K562 (cell line): ENCODE data around the gene TTC21A. TPM values are rescaled to one million over a fixed set of nuclear protein-coding genes. Genes with fewer than 3 reads are reported as not detected.

Experiments used
- ATAC-seq: fragments of 200-7000 bp; cut with Tn5 transposase; 3 replicates; pipeline ENCODE4 v1.9.1; 2020; ENCODE audit warnings: moderate library complexity
- BruUV-seq: library from RNA; stranded (reverse); fragments of 400-500 nt; replicated peaks from 2 replicates; lab custom pipeline; 2021; lab: Mats Ljungman, UMichigan
- CTCF ChIA-PET: fragments of 300-600 bp; formaldehyde crosslinking; extraction: SDS; loops from one replicate; lab custom pipeline; 2021; ENCODE audit warnings: low intra/inter-chr PET ratio; lab: Yijun Ruan, JAX
- POLR2A ChIA-PET: fragments of 300-600, 350-650 bp; sonication (Branson Sonifier 250); formaldehyde crosslinking; extraction: SDS; loops from one replicate; lab custom pipeline; 2021; ENCODE audit warnings: antibody characterized with exemption, inconsistent platforms; lab: Yijun Ruan, JAX
- DNase-seq, 4 experiments: peaks; one replicate each; pipeline versions ENCODE4 v3.0.0 to v3.0.0-alpha.2; 2011 to 2018; ENCODE audit warnings: low spot score in 3 of 4, mixed read lengths in 3 of 4; ENCODE audit errors: extremely low read depth in 1 of 4
- FAIRE-seq: peaks from 2 replicates; lab custom pipeline; 2011; peaks lifted over from hg19 to GRCh38; lab: Jason Lieb, UNC
- H2AFZ ChIP-seq: 2 replicates; pipeline ENCODE4 v1.6.0; 2011; ENCODE audit warnings: low read depth, low read length, control low read depth, inconsistent platforms
- H3K27ac ChIP-seq: fragments of 200-600 bp; 3 replicates; pipeline ENCODE4 v1.8.0; 2011; ENCODE audit warnings: low read depth, mild to moderate bottlenecking, control low read depth, inconsistent platforms, low read length, moderate library complexity, mixed read lengths; ENCODE audit errors: extremely low read depth
- H3K27me3 ChIP-seq, 2 experiments: fragments of 300-600 bp in 1 of 2; 2 replicates in 1 of 2; 3 replicates in 1 of 2; pipeline versions ENCODE4 v1.6.0 to v1.8.0; 2011; ENCODE audit warnings: inconsistent platforms in 2 of 2, low read length in 2 of 2, mild to moderate bottlenecking in 1 of 2, mixed read lengths in 1 of 2, moderate library complexity in 1 of 2; ENCODE audit not compliant: control insufficient read depth in 2 of 2, insufficient read depth in 2 of 2
- H3K36me3 ChIP-seq: fragments of 300-600 bp; 3 replicates; pipeline ENCODE4 v1.8.0; 2011; ENCODE audit warnings: mild to moderate bottlenecking, low read length, inconsistent platforms; ENCODE audit not compliant: control insufficient read depth, insufficient read depth
- H3K4me1 ChIP-seq, 2 experiments: fragments of 200-600 bp in 1 of 2; replicated peaks in 1 of 2; 2 replicates in 1 of 2; 3 replicates in 1 of 2; pipeline versions ENCODE4 v1.5.1 to v1.8.0; 2011; ENCODE audit warnings: inconsistent platforms in 2 of 2, low read length in 2 of 2, mild to moderate bottlenecking in 1 of 2, mixed read lengths in 1 of 2, moderate library complexity in 1 of 2; ENCODE audit not compliant: control insufficient read depth in 2 of 2, insufficient read depth in 2 of 2
- H3K4me2 ChIP-seq: 2 replicates; pipeline ENCODE4 v1.6.1; 2011; ENCODE audit warnings: low read length, control low read depth, inconsistent platforms, mixed read lengths; ENCODE audit not compliant: insufficient read depth
- H3K4me3 ChIP-seq: fragments of 200-600 bp; sonication (generic), shearing (Covaris generic); 2 replicates; pipeline ENCODE4 v1.5.1; 2016; ENCODE audit warnings: control low read depth, inconsistent platforms
- H3K79me2 ChIP-seq: fragments of 200-600 bp; 3 replicates; pipeline ENCODE4 v1.8.0; 2011; ENCODE audit warnings: low read length, inconsistent platforms; ENCODE audit not compliant: control insufficient read depth, insufficient read depth
- H3K9ac ChIP-seq, 2 experiments: 2 replicates each; pipeline versions ENCODE4 v1.6.0 to v1.6.1; 2011; ENCODE audit warnings: low read depth in 2 of 2, low read length in 2 of 2, control low read depth in 1 of 2, inconsistent platforms in 1 of 2, mild to moderate bottlenecking in 1 of 2, mixed read lengths in 1 of 2; ENCODE audit not compliant: insufficient read depth in 1 of 2
- H3K9me1 ChIP-seq: one replicate; pipeline ENCODE4 v1.6.0; 2011; ENCODE audit warnings: inconsistent platforms, mild to moderate bottlenecking, low read length, moderate library complexity; ENCODE audit not compliant: control insufficient read depth, insufficient read depth
- H3K9me3 ChIP-seq: replicated peaks from 2 replicates; pipeline ENCODE4 v1.5.1; 2011; ENCODE audit warnings: low read depth, low read length, inconsistent platforms; ENCODE audit not compliant: control insufficient read depth, insufficient read depth
- H4K20me1 ChIP-seq: replicated peaks from 2 replicates; pipeline ENCODE4 v1.6.1; 2011; ENCODE audit warnings: low read length, inconsistent platforms, mixed read lengths; ENCODE audit not compliant: control insufficient read depth, insufficient read depth
- GABPA ChIP-seq: fragments of 200-800 bp; sonication (Bioruptor generic); conservative IDR thresholded peaks from 2 replicates; pipeline ENCODE4 v1.6.1; 2016; ENCODE audit warnings: low read depth, missing genetic modification characterization, missing compliant biosample characterization
- MTA2 ChIP-seq: fragments of 450-650 bp; IDR thresholded peaks from 2 replicates; pipeline ENCODE4 v1.6.1; 2016; ENCODE audit warnings: low read depth
- NCOR1 ChIP-seq: fragments of 450-650 bp; IDR thresholded peaks from 2 replicates; pipeline ENCODE4 v1.6.1; 2016; ENCODE audit warnings: mild to moderate bottlenecking, moderate library complexity
- RBM39 ChIP-seq: fragments of 200-400 bp; formaldehyde crosslinking; optimal IDR thresholded peaks from 2 replicates; pipeline ENCODE3; 2018; ENCODE audit warnings: low read depth, low read length
- WGBS: fragments of 100-300 bp; shearing (Covaris generic); methylation state at CpG from one replicate; pipeline ENCODE4 v1.1.6; 2016; ENCODE audit warnings: low coverage, mixed read lengths; ENCODE audit not compliant: insufficient coverage; ENCODE audit errors: missing lambda C conversion rate; 5-methylcytosine and 5-hydroxymethylcytosine counted together
- in situ Hi-C: fragments of 300-500 bp; cut with MboI; formaldehyde crosslinking; loops from 4 replicates; pipeline ENCODE4 v1.15.0; 2018; ENCODE audit warnings: inconsistent platforms, mixed read lengths
- intact Hi-C: fragments of 100-400 bp; cut with micrococcal nuclease; formaldehyde crosslinking; loops from 2 replicates; pipeline ENCODE4 v1.14.2; 2022
- polyA plus RNA-seq, 8 experiments: library from polyadenylated mRNA; depleted of rRNA in 4 of 8; stranded (reverse) in 5 of 8; unstranded in 3 of 8; fragments of >200 nt; fragmentation: Nextera tagmentation in 2 of 8; fragmentation: Illumina TruSeq in 1 of 8; extraction: Ambion mirVana in 2 of 8; extraction: Trizol in 1 of 8; gene quantifications; 2 replicates each; pipeline versions ENCODE4 v1.2.1 to v1.2.3, GENCODE V29; 2011 to 2014; ENCODE audit warnings: inconsistent platforms in 1 of 8, missing spikeins in 1 of 8
- total RNA-seq, 7 experiments: library from RNA; depleted of rRNA in 6 of 7; stranded (reverse); fragments of >200 nt in 6 of 7; fragmentation: Illumina TruSeq in 2 of 7; extraction: Trizol in 2 of 7; gene quantifications; 2 replicates each; pipeline versions ENCODE4 v1.2.1 to v1.2.3, GENCODE V29; 2011 to 2021; ENCODE audit warnings: low replicate concordance in 1 of 7
- TF ChIP-seq, protein P1 (sequence below): fragments of 200-600 bp; sonication (generic); IDR thresholded peaks from one replicate; pipeline ENCODE4 v1.6.1; 2012; ENCODE audit warnings: mild to moderate bottlenecking, low read depth, low read length, inconsistent platforms

TTC21A gene
- total and polyA plus RNA-seq, 9 of the 15 experiments (the other 6 are each of a cell fraction or from before 2014, with no cell fraction given): 0.22 to 1.4 (median 0.70) TPM

GRCh38 chr3:39115870-39116269 lies 8.4 kb downstream of the TTC21A start:
- Histone ChIP-seq H4K20me1 (no peaks in the 10 kb centered on the region), H3K79me2 (no peaks in the 10 kb centered on the region), H3K4me3 (no peak overlapping the region), H3K9me1 (no peaks in the 10 kb centered on the region)
- POLR2A ChIA-PET: interaction anchor here (1.0 to 2.6 kb wide), 4 partner anchors 8 to 39 kb away, joined by 3 to 16 read pairs (median 4); partner anchors contain the start of genes GORASP1 and TTC21A
- TF ChIP-seq, protein P1, sequence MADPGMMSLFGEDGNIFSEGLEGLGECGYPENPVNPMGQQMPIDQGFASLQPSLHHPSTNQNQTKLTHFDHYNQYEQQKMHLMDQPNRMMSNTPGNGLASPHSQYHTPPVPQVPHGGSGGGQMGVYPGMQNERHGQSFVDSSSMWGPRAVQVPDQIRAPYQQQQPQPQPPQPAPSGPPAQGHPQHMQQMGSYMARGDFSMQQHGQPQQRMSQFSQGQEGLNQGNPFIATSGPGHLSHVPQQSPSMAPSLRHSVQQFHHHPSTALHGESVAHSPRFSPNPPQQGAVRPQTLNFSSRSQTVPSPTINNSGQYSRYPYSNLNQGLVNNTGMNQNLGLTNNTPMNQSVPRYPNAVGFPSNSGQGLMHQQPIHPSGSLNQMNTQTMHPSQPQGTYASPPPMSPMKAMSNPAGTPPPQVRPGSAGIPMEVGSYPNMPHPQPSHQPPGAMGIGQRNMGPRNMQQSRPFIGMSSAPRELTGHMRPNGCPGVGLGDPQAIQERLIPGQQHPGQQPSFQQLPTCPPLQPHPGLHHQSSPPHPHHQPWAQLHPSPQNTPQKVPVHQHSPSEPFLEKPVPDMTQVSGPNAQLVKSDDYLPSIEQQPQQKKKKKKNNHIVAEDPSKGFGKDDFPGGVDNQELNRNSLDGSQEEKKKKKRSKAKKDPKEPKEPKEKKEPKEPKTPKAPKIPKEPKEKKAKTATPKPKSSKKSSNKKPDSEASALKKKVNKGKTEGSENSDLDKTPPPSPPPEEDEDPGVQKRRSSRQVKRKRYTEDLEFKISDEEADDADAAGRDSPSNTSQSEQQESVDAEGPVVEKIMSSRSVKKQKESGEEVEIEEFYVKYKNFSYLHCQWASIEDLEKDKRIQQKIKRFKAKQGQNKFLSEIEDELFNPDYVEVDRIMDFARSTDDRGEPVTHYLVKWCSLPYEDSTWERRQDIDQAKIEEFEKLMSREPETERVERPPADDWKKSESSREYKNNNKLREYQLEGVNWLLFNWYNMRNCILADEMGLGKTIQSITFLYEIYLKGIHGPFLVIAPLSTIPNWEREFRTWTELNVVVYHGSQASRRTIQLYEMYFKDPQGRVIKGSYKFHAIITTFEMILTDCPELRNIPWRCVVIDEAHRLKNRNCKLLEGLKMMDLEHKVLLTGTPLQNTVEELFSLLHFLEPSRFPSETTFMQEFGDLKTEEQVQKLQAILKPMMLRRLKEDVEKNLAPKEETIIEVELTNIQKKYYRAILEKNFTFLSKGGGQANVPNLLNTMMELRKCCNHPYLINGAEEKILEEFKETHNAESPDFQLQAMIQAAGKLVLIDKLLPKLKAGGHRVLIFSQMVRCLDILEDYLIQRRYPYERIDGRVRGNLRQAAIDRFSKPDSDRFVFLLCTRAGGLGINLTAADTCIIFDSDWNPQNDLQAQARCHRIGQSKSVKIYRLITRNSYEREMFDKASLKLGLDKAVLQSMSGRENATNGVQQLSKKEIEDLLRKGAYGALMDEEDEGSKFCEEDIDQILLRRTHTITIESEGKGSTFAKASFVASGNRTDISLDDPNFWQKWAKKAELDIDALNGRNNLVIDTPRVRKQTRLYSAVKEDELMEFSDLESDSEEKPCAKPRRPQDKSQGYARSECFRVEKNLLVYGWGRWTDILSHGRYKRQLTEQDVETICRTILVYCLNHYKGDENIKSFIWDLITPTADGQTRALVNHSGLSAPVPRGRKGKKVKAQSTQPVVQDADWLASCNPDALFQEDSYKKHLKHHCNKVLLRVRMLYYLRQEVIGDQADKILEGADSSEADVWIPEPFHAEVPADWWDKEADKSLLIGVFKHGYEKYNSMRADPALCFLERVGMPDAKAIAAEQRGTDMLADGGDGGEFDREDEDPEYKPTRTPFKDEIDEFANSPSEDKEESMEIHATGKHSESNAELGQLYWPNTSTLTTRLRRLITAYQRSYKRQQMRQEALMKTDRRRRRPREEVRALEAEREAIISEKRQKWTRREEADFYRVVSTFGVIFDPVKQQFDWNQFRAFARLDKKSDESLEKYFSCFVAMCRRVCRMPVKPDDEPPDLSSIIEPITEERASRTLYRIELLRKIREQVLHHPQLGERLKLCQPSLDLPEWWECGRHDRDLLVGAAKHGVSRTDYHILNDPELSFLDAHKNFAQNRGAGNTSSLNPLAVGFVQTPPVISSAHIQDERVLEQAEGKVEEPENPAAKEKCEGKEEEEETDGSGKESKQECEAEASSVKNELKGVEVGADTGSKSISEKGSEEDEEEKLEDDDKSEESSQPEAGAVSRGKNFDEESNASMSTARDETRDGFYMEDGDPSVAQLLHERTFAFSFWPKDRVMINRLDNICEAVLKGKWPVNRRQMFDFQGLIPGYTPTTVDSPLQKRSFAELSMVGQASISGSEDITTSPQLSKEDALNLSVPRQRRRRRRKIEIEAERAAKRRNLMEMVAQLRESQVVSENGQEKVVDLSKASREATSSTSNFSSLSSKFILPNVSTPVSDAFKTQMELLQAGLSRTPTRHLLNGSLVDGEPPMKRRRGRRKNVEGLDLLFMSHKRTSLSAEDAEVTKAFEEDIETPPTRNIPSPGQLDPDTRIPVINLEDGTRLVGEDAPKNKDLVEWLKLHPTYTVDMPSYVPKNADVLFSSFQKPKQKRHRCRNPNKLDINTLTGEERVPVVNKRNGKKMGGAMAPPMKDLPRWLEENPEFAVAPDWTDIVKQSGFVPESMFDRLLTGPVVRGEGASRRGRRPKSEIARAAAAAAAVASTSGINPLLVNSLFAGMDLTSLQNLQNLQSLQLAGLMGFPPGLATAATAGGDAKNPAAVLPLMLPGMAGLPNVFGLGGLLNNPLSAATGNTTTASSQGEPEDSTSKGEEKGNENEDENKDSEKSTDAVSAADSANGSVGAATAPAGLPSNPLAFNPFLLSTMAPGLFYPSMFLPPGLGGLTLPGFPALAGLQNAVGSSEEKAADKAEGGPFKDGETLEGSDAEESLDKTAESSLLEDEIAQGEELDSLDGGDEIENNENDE: no peak
- TF ChIP-seq NCOR1 (no peak), MTA2 (no peak), GABPA (tag) (no peak), RBM39 (no peak)
- TF ChIP-seq, all 486 proteins: peak for 0
- in situ Hi-C loops (no loop called here), intact Hi-C loops (no loop called here)
- no peak overlapping the region for H2AFZ ChIP-seq
- no peak for DNase-seq
- no peaks in the 10 kb centered on the region for H3K4me1 ChIP-seq
- no peak overlapping the region for H3K27ac ChIP-seq
- H3K36me3 ChIP-seq: no peaks in the 10 kb centered on the region
- 61% methylated on average over 3 of the region's 3 CpGs for WGBS
- H3K9ac ChIP-seq: 0 out of 4 replicates have a peak overlapping the region, but pooled peaks of 1 of the 2 experiments have one; percentile 11
- no peak overlapping the region for H3K4me2 ChIP-seq
- H3K27me3 ChIP-seq: no peaks in the 10 kb centered on the region
- ATAC-seq: no peak
- CTCF ChIA-PET: no interaction called here
- no TSS peak for BruUV-seq
- no peak for FAIRE-seq
- no peaks in the 10 kb centered on the region for H3K9me3 ChIP-seq
